OCI-LY1 (cell line): Measurements from ENCODE around the gene BACH2.

ENCODE experiments used
- CTCF ChIP-seq: fragments of 200-600 bp; sonication (generic), shearing (Covaris generic); IDR thresholded peaks from 2 replicates; pipeline ENCODE4 v1.5.1; 2017; ENCODE audit warnings: mild to moderate bottlenecking, antibody characterized with exemption, low read length, moderate library complexity, mixed read lengths
- EZH2 ChIP-seq: fragments of 200-600 bp; sonication (generic), shearing (Covaris generic); IDR thresholded peaks from 2 replicates; pipeline ENCODE4 v1.8.0; 2017; ENCODE audit warnings: borderline replicate concordance, mixed run types, mild to moderate bottlenecking, antibody characterized with exemption, low read length, moderate library complexity, mixed read lengths

- no peak for TF ChIP-seq CTCF
- TF ChIP-seq EZH2: no peak
Observed at GRCh38 chr6:90253631-90254030, 43.0 kb downstream of the BACH2 start.
